HCT116 (cell line): ENCODE results near the gene FCMR.

Experiments used
- ATF3 ChIP-seq: IDR thresholded peaks from 2 replicates; pipeline ENCODE4 v1.6.1; 2012
- CBX3 ChIP-seq: IDR thresholded peaks from 2 replicates; pipeline ENCODE4 v1.6.1; 2012; ENCODE audit warnings: low read depth
- EGR1 ChIP-seq: IDR thresholded peaks from 2 replicates; pipeline ENCODE4 v1.6.1; 2012; ENCODE audit warnings: low read depth
- EZH2 ChIP-seq: fragments of 200-600 bp; sonication (generic); IDR thresholded peaks from 2 replicates; pipeline ENCODE4 v1.6.1; 2017; ENCODE audit warnings: antibody characterized with exemption, mixed run types
- POLR2A ChIP-seq: IDR thresholded peaks from 2 replicates; pipeline ENCODE4 v1.7.0; 2011; ENCODE audit warnings: borderline replicate concordance; ENCODE audit not compliant: insufficient read depth, insufficient read length; ENCODE audit errors: extremely low read depth
- POLR2AphosphoS5 ChIP-seq: IDR thresholded peaks from 2 replicates; pipeline ENCODE4 v1.6.1; 2011; ENCODE audit warnings: mild to moderate bottlenecking, low read depth, low read length, moderate library complexity
- SP1 ChIP-seq: IDR thresholded peaks from 2 replicates; pipeline ENCODE4 v1.6.1; 2012; ENCODE audit warnings: low read depth
- YY1 ChIP-seq: IDR thresholded peaks from 2 replicates; pipeline ENCODE4 v1.6.1; 2011; ENCODE audit warnings: low read length, low read depth, moderate library complexity, mild to moderate bottlenecking; ENCODE audit not compliant: insufficient replicate concordance; ENCODE audit errors: extremely low read depth
- ZFX ChIP-seq: fragments of 450-650 bp; IDR thresholded peaks from 2 replicates; pipeline ENCODE4 v1.6.1; 2017
- ZNF274 ChIP-seq: fragments of 200-500 bp; sonication (Bioruptor generic); IDR thresholded peaks from 2 replicates; pipeline ENCODE4 v1.6.1; 2014; ENCODE audit warnings: mild to moderate bottlenecking, low read depth, low read length, inconsistent platforms
- TF ChIP-seq, protein P1 (sequence below): IDR thresholded peaks from 2 replicates; pipeline ENCODE4 v1.6.1; 2012
- TF ChIP-seq, protein P2 (sequence below), 3 experiments: fragments of 200-600 bp in 1 of 3; sonication (generic) in 1 of 3; IDR thresholded peaks in 2 of 3; conservative IDR thresholded peaks in 1 of 3; 2 replicates each; pipeline ENCODE4 v1.5.1; 2012 to 2017; ENCODE audit warnings: low read depth in 2 of 3, low read length in 2 of 3, antibody characterized with exemption in 1 of 3, borderline replicate concordance in 1 of 3, control low read depth in 1 of 3, mild to moderate bottlenecking in 1 of 3, mixed read lengths in 1 of 3, mixed run types in 1 of 3, moderate library complexity in 1 of 3; ENCODE audit not compliant: insufficient read depth in 1 of 3
- TF ChIP-seq, protein P3 (sequence below): IDR thresholded peaks from 2 replicates; pipeline ENCODE4 v1.6.1; 2012; ENCODE audit warnings: low read depth

GRCh38 chr1:206961668-206962067, 39.9 kb upstream of the FCMR start:
- TF ChIP-seq, protein P1, sequence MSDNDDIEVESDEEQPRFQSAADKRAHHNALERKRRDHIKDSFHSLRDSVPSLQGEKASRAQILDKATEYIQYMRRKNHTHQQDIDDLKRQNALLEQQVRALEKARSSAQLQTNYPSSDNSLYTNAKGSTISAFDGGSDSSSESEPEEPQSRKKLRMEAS: no peak
- no peak for TF ChIP-seq EZH2
- TF ChIP-seq, protein P2, sequence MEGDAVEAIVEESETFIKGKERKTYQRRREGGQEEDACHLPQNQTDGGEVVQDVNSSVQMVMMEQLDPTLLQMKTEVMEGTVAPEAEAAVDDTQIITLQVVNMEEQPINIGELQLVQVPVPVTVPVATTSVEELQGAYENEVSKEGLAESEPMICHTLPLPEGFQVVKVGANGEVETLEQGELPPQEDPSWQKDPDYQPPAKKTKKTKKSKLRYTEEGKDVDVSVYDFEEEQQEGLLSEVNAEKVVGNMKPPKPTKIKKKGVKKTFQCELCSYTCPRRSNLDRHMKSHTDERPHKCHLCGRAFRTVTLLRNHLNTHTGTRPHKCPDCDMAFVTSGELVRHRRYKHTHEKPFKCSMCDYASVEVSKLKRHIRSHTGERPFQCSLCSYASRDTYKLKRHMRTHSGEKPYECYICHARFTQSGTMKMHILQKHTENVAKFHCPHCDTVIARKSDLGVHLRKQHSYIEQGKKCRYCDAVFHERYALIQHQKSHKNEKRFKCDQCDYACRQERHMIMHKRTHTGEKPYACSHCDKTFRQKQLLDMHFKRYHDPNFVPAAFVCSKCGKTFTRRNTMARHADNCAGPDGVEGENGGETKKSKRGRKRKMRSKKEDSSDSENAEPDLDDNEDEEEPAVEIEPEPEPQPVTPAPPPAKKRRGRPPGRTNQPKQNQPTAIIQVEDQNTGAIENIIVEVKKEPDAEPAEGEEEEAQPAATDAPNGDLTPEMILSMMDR (IDR thresholded peaks at IDR 0.05 in 2 of 3, conservative IDR thresholded peaks at IDR 0.05 in 1 of 3; ENCODE audit: borderline replicate concordance in 1 of 3, insufficient read depth in 1 of 3, low read depth in 2 of 3, low read length in 2 of 3): no peak
- TF ChIP-seq CBX3: no peak
- no peak for TF ChIP-seq POLR2AphosphoS5
- no peak for TF ChIP-seq YY1
- TF ChIP-seq POLR2A: no peak
- TF ChIP-seq EGR1: no peak
- no peak for TF ChIP-seq ATF3
- TF ChIP-seq ZFX: no peak
- TF ChIP-seq, protein P3, sequence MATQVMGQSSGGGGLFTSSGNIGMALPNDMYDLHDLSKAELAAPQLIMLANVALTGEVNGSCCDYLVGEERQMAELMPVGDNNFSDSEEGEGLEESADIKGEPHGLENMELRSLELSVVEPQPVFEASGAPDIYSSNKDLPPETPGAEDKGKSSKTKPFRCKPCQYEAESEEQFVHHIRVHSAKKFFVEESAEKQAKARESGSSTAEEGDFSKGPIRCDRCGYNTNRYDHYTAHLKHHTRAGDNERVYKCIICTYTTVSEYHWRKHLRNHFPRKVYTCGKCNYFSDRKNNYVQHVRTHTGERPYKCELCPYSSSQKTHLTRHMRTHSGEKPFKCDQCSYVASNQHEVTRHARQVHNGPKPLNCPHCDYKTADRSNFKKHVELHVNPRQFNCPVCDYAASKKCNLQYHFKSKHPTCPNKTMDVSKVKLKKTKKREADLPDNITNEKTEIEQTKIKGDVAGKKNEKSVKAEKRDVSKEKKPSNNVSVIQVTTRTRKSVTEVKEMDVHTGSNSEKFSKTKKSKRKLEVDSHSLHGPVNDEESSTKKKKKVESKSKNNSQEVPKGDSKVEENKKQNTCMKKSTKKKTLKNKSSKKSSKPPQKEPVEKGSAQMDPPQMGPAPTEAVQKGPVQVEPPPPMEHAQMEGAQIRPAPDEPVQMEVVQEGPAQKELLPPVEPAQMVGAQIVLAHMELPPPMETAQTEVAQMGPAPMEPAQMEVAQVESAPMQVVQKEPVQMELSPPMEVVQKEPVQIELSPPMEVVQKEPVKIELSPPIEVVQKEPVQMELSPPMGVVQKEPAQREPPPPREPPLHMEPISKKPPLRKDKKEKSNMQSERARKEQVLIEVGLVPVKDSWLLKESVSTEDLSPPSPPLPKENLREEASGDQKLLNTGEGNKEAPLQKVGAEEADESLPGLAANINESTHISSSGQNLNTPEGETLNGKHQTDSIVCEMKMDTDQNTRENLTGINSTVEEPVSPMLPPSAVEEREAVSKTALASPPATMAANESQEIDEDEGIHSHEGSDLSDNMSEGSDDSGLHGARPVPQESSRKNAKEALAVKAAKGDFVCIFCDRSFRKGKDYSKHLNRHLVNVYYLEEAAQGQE: no peak
- no peak for TF ChIP-seq ZNF274
- no peak for TF ChIP-seq SP1
